Esophagus (tissue), 2 donors: ENCODE data around the gene TBPL1. TPM values are rescaled to one million over a fixed set of nuclear protein-coding genes. Genes with fewer than 3 reads are reported as not detected.

Source experiments
- H3K27ac ChIP-seq, 2 donors: one replicate each; pipeline ENCODE4 v1.5.1; 2013; ENCODE audit warnings: low read depth in 2 of 2, mild to moderate bottlenecking in 2 of 2, inconsistent platforms in 1 of 2, low read length in 1 of 2, moderate library complexity in 1 of 2
- H3K27me3 ChIP-seq, 2 donors: one replicate each; pipeline ENCODE4 v1.6.1; 2013; ENCODE audit warnings: low read length in 2 of 2, control low read depth in 1 of 2, mild to moderate bottlenecking in 1 of 2; ENCODE audit not compliant: insufficient read depth in 2 of 2, control insufficient read depth in 1 of 2
- H3K36me3 ChIP-seq, 2 donors: one replicate each; pipeline ENCODE4 v1.6.1; 2013; ENCODE audit warnings: low read length in 1 of 2; ENCODE audit not compliant: control insufficient read depth in 2 of 2, insufficient read depth in 2 of 2
- H3K4me1 ChIP-seq, 2 donors: one replicate each; pipeline ENCODE4 v1.6.1; 2013; ENCODE audit warnings: low read length in 1 of 2; ENCODE audit not compliant: control insufficient read depth in 2 of 2, insufficient read depth in 2 of 2
- H3K4me3 ChIP-seq, 2 donors: one replicate each; pipeline ENCODE4 v1.5.1; 2013; ENCODE audit warnings: low read length in 2 of 2, mild to moderate bottlenecking in 2 of 2, low read depth in 1 of 2, moderate library complexity in 1 of 2
- H3K9me3 ChIP-seq, 2 donors: one replicate each; pipeline ENCODE4 v1.6.1; 2013; ENCODE audit warnings: mild to moderate bottlenecking in 2 of 2, low read depth in 1 of 2, low read length in 1 of 2, moderate library complexity in 1 of 2; ENCODE audit not compliant: control insufficient read depth in 2 of 2, insufficient read depth in 1 of 2
- WGBS, 2 donors: extraction: QIAGEN DNeasy Blood & Tissue Kit; methylation state at CpG; one replicate each; pipeline ENCODE4 v1.1.7; 2013; 5-methylcytosine and 5-hydroxymethylcytosine counted together
- polyA plus RNA-seq, 2 donors: library from polyadenylated mRNA; stranded (reverse); fragments of 200-250 nt; gene quantifications; one replicate each; pipeline ENCODE4 v1.2.3, GENCODE V29; 2013
- donor health status: healthy with polysubstance abuse.
- donor health status: Bipolar disorder and iron deficiency.

TBPL1 gene
- polyA plus RNA-seq, 2 donors: 13.1 to 16.1 TPM

- no peaks in the 10 kb centered on the region for H3K27me3 ChIP-seq
- no peak overlapping the region for H3K4me3 ChIP-seq
- H3K4me1 ChIP-seq: peaks cover 0 to 3% of the 10 kb centered on the region in 2 donors
- no peaks in the 10 kb centered on the region for H3K36me3 ChIP-seq
- no peaks in the 10 kb centered on the region for H3K9me3 ChIP-seq
- 79 to 88% methylated on average over 5 of the region's 5 CpGs for WGBS, 2 donors
- no peak overlapping the region for H3K27ac ChIP-seq
Measured at GRCh38 chr6:134015719-134016557, 62.9 kb downstream of the TBPL1 start.

- H3K36me3 ChIP-seq: no peaks in the 10 kb centered on the region
- no peaks in the 10 kb centered on the region for H3K27me3 ChIP-seq
- no peak overlapping the region for H3K4me3 ChIP-seq
- peaks cover 0 to 3% of the 10 kb centered on the region in 2 donors for H3K4me1 ChIP-seq
- H3K9me3 ChIP-seq: no peaks in the 10 kb centered on the region
- H3K27ac ChIP-seq: no peak overlapping the region
Measured at GRCh38 chr6:134016558-134016814, 63.5 kb downstream of the TBPL1 start.

GRCh38 chr6:134020071-134020470 lies 67.0 kb downstream of the TBPL1 start:
- no peak overlapping the region for H3K27ac ChIP-seq
- 58 to 79% methylated on average over 1 of the region's 1 CpG for WGBS, 2 donors
- no peaks in the 10 kb centered on the region for H3K27me3 ChIP-seq

GRCh38 chr6:134020543-134020942 lies 67.5 kb downstream of the TBPL1 start:
- no peaks in the 10 kb centered on the region for H3K9me3 ChIP-seq
- no peaks in the 10 kb centered on the region for H3K36me3 ChIP-seq
- 49 to 52% methylated on average over 4 of the region's 4 CpGs for WGBS, 2 donors
- no peaks in the 10 kb centered on the region for H3K4me1 ChIP-seq
- no peak overlapping the region for H3K27ac ChIP-seq
- H3K4me3 ChIP-seq: no peak overlapping the region
- no peaks in the 10 kb centered on the region for H3K27me3 ChIP-seq

More at GRCh38 chr6:134020071-134020470, 67.0 kb downstream of the TBPL1 start:
- H3K4me3 ChIP-seq: no peak overlapping the region
- H3K9me3 ChIP-seq: no peaks in the 10 kb centered on the region
- no peaks in the 10 kb centered on the region for H3K36me3 ChIP-seq
- H3K4me1 ChIP-seq: no peaks in the 10 kb centered on the region

GRCh38 chr6:134020968-134021367 lies 67.9 kb downstream of the TBPL1 start:
- H3K9me3 ChIP-seq: no peaks in the 10 kb centered on the region
- no peaks in the 10 kb centered on the region for H3K4me1 ChIP-seq
- H3K4me3 ChIP-seq: no peak overlapping the region
- H3K27me3 ChIP-seq: no peaks in the 10 kb centered on the region
- no peak overlapping the region for H3K27ac ChIP-seq
- H3K36me3 ChIP-seq: no peaks in the 10 kb centered on the region
- 45 to 46% methylated on average over 4 of the region's 4 CpGs for WGBS, 2 donors

- Histone ChIP-seq H3K27me3 (no peaks in the 10 kb centered on the region), H3K27ac (no peak overlapping the region), H3K4me1 (no peaks in the 10 kb centered on the region), H3K36me3 (no peaks in the 10 kb centered on the region), H3K4me3 (no peak overlapping the region), H3K9me3 (no peaks in the 10 kb centered on the region)
- WGBS, 2 donors: 75 to 79% methylated on average over 5 of the region's 5 CpGs
Measured at GRCh38 chr6:134021396-134022122, 68.5 kb downstream of the TBPL1 start.

GRCh38 chr6:134022650-134023049 lies 69.6 kb downstream of the TBPL1 start:
- Histone ChIP-seq H3K9me3 (no peaks in the 10 kb centered on the region), H3K36me3 (no peaks in the 10 kb centered on the region), H3K27me3 (no peaks in the 10 kb centered on the region), H3K27ac (no peak overlapping the region), H3K4me1 (no peaks in the 10 kb centered on the region), H3K4me3 (no peak overlapping the region)
- 63% methylated on average over 3 of the region's 3 CpGs for WGBS, 2 donors

GRCh38 chr6:134026597-134026996 lies 73.6 kb downstream of the TBPL1 start:
- 79 to 88% methylated on average over 3 of the region's 3 CpGs for WGBS, 2 donors
- Histone ChIP-seq H3K27ac (no peak overlapping the region), H3K4me3 (no peak overlapping the region), H3K36me3 (peaks cover 0 to 4% of the 10 kb centered on the region in 2 donors), H3K4me1 (no peaks in the 10 kb centered on the region), H3K27me3 (no peaks in the 10 kb centered on the region), H3K9me3 (no peaks in the 10 kb centered on the region)

- Histone ChIP-seq H3K36me3 (peaks cover 0 to 4% of the 10 kb centered on the region in 2 donors), H3K4me3 (no peak overlapping the region), H3K27ac (no peak overlapping the region), H3K9me3 (no peaks in the 10 kb centered on the region), H3K27me3 (no peaks in the 10 kb centered on the region), H3K4me1 (no peaks in the 10 kb centered on the region)
- WGBS, 2 donors: 87 to 89% methylated on average over 5 of the region's 5 CpGs
Measured at GRCh38 chr6:134028438-134028837, 75.4 kb downstream of the TBPL1 start.
